Fibroblast of skin of left quadriceps (primary cell): ENCODE measurements around the gene TYW1.
"Not testable (repeated sequence)": the region's sequence is repeated elsewhere in the genome, so short reads cannot be mapped to it uniquely, and the experiment has no call there.

Source experiments
- DNase-seq, 2 experiments: peaks; one replicate each; pipeline ENCODE4 v3.0.0-alpha.2; 2013; ENCODE audit warnings: low read depth in 2 of 2

Gene TYW1

DNA sequence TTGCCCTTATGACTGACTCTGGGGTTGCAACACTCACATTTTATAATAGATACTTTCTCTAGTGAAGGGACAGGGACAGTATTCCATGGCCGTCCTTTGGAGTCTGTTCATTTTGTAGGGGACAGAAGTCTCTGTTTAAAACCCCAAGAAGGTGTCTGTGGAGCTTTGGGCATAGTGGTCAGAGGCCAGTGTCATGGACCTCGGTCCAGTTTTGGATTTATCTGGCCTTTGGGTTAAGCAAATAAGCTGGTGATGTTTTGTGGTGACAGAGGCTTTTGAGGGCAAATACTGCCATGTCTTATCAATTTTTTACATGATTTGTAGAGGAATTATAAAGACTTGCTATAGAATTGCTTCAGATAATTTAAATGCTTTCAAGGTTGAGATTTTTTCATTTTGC is 50.2 kb downstream of the TYW1 start:
- not testable (repeated sequence) for DNase-seq

DNA sequence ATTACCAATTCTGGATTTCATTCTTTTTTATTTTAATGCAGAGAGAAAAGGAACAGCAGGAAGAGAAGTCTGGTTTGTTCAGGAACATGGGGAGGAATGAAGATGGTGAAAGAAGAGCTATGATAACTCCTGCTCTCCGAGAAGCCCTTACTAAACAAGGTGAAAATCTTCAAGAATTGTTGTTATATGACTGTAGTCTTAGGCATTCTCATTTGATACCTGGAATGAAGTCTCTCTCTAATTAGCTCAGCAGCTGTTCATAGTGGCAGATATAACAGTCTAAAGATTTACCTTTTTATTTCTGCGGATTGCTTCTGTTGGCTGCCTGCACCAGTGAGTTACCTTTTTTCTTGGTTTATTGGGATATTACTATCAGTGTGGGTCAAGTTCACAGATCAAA is 53.3 kb downstream of the TYW1 start:
- not testable (repeated sequence) for DNase-seq

DNA sequence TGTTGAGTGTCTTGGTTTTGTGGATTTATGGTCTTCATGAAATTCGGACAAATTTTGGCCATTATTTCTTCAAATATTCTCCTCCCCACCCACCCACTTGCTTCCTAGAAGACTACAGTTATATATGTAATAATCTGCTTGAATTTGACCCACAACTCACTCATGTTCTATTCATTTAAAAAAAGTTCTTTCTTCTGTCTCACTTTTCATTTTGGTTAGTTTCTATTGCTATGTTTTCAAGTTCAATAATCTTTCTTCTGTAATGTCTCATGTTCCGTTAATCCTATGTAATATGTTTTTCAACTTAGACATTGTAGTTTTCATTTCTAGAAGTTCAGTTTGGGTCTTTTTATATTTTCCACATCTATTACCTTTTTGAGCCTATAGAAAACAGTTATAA is 55.5 kb downstream of the TYW1 start:
- DNase-seq: not testable (repeated sequence)

- no peak for DNase-seq
These were observed 60.0 kb downstream of the TYW1 start for GRCh38 chr7:67056683-67057082.

DNA sequence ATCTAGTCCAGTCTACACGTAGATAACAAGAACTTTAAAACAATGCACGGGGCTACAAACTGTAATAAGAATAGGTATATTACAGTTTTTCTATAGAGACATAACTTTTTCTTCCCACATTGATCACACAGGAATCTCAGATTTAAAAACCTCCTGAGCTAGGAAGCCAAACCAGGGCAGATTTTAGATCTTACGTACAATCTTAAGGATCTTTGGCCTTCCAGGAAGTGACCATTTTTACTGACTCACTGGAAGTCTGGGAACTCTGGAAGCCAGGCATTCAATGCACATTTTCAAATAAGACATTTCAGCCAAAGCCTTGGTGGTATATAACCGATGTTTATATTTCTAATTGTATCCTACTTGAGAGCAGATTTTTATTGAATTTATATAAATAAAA is 64.7 kb downstream of the TYW1 start:
- DNase-seq: not testable (repeated sequence)

- DNase-seq: peak in 1 of 2 experiments; percentile 11
These were observed 66.2 kb downstream of the TYW1 start for GRCh38 chr7:67062802-67063201.

DNA sequence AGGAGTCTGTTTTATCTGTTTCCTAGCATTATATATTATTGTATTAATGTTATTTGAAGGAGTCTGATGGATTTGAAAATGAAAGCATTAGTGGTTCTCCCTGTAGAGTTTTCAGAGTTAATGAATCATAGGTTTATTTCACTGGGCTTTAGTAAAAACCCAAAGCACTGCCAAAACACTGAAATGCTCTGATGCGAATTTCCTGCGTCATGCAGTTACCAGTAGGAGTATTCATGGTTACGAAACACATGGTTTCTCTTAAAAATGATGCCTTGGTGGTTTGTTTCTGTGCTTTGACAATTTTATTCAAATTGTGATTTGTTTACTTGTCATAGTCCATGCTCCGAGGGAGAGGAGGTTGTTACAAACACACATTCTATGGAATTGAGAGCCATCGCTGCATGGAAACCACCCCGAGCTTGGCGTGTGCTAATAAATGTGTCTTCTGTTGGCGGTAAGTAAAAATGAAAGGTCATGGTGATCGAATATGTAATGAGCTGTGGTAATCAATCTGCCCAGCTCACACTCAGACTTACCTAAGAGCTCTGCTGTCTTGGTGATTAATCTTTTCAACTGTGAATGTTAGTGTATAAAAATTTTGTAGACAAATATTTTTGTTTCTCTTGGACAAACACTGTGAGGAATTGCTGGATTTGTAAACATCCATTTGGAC is 70.5 kb downstream of the TYW1 start:
- DNase-seq: peak; percentile 43 to 51

DNA sequence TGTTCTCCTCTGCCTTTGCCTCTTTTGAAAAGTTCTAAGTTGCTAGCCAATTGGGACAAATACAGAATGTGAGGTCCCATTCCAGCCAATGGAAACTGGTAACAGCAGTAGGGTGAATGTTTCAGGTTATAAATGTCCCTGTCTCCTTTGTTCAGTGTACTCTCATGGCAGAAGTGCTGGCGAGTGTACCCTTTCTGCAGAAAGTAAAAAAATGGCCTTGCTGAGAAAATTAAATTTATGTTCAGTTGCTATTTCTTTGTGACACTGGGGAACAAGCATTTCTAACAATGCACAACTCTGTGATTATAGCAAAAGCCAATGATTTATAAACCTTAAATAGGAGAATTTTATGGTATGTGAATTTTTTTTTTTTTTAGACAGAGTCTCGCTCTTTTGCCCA is 79.5 kb downstream of the TYW1 start:
- DNase-seq: not testable (repeated sequence)

GRCh38 chr7:67082880-67083279 is 86.2 kb downstream of the TYW1 start:
- not testable (repeated sequence) for DNase-seq

DNA sequence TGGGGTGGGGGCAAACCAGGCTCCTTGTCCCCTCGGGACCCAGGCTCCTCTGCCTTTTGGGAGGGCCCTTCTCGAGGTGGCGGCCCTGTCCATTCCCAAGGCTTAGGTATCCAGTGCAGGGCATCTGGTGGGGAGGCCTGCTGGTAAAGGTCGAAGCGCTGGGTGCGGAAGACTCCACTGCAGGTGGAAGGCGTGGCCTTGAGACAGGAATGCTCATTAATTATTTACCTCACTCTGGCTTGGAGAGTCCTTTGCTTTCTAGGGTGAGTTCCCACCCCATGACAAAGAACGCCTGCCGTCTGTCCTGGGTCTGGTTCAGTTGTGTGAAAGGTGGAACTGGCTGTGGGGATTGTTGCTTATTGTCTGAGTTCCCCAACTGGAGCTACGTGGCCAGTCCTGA is 92.6 kb downstream of the TYW1 start:
- not testable (repeated sequence) for DNase-seq

DNA sequence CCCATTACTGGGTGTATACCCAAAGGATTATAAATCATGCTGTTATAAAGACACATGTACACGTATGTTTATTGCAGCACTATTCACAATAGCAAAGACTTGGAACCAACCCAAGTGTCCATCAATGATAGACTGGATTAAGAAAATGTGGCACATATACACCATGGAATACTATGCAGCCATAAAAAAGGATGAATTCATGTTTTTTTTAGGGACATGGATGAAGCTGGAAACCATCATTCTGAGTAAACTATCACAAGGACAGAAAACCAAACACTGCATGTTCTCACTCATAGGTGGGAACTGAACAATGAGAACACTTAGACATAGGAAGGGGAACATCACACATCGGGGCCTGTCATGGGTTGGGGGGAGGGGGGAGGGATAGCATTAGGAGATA is 94.4 kb downstream of the TYW1 start:
- not testable (repeated sequence) for DNase-seq

- not testable (repeated sequence) for DNase-seq
These were observed 101.4 kb downstream of the TYW1 start for GRCh38 chr7:67098031-67098430.

DNA sequence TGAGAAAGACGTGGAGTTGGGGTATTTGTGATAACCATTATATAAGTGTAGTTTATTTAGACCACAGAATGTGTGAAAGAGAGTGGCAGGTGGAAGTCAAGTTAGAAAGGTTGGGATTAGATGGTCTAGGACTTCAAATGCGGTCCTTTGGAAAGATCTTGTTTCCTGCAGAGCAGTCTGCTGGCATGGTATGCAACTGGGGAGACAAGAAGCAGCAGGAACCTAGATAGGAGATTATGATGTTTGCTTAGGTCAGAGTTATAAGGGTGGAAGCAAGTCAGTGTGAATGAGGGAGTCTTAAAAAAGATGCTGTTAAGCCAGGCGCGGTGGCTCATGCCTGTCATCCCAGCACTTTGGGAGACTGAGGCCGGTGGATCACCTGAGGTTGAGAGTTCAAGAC is 102.8 kb downstream of the TYW1 start:
- not testable (repeated sequence) for DNase-seq

DNA sequence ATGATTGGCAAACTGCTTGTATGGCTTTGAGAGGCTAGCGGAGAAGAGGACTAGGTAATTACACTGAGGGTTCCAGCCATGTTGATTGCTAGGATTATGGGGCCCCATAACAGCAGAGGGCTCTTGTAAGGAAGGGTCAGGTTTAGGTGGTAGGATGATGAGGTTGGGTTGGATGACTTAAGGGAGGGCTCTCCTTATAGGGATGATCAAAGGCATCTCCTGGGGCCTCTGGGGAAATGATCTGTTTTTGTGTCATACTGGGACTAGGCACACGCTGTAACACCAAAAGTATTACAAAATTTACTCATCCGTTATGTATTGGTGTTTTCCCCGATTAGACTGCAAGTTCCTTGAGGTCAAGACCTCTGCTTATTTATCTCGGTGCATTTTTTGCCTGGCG is 103.4 kb downstream of the TYW1 start:
- DNase-seq: not testable (repeated sequence)

DNA sequence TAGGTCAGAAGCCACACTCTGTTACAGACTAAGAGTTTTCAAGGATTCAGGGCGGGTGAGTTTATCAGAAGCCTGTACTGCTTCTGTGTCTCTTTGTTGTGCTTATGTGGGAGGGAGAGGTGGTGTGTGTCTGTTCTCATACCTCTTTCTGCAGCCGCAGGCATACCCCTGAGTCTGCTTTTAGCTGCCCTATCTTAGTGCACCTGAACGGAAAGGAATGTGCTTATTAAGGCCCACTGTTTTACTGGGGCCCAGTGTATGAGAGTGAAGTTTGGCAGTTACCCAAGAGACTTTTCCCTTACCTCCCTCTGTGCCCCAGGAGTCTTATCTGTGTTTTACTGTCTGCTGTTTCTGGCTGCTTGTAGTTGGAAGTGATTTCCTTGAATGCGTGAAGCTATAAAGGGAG is 104.3 kb downstream of the TYW1 start:
- no peak for DNase-seq

GRCh38 chr7:67104937-67105336 is 108.3 kb downstream of the TYW1 start:
- DNase-seq: not testable (repeated sequence)

GRCh38 chr7:67105377-67105776 is 108.7 kb downstream of the TYW1 start:
- no peak for DNase-seq

DNA sequence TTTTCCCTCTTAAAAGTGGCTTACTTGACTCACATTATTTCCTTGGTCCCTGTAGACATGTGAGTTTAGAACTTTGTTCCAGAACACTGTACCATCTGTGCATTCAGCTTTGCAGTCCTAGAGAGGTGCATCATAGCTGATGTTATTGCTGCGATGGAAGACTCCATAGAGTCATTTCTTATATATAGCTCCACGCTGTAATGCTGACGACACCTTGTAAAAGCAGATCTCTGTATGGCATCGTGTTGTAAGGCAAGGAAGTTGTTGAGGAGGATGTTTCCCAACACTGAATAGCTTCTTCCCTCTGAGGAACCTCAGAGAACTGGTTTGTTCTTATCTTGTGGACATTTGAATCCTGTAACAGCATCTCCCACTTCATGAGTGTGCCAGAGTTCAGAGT is 109.6 kb downstream of the TYW1 start:
- not testable (repeated sequence) for DNase-seq

DNA sequence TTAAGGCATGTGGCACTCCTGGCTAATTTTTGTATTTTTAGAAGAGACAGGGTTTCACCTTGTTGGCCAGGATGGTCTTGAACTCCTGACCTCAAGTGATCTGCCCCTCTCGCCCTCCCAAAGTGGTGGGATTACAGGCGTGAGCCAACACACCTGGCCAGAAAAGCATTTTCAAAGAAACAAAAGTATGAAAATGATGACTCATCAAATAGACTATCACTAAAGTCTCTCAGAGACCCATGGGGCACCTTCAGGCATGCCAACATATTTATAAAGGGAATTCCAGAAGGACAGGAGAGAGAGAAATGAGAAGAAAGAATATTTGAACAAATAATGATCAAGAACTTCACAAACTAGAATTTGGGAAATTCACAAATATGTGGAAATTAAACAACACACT is 114.7 kb downstream of the TYW1 start:
- DNase-seq: not testable (repeated sequence)

- not testable (repeated sequence) for DNase-seq
These were observed 118.0 kb downstream of the TYW1 start for GRCh38 chr7:67114483-67115246.

GRCh38 chr7:67120491-67120890 is 123.9 kb downstream of the TYW1 start:
- not testable (repeated sequence) for DNase-seq

DNA sequence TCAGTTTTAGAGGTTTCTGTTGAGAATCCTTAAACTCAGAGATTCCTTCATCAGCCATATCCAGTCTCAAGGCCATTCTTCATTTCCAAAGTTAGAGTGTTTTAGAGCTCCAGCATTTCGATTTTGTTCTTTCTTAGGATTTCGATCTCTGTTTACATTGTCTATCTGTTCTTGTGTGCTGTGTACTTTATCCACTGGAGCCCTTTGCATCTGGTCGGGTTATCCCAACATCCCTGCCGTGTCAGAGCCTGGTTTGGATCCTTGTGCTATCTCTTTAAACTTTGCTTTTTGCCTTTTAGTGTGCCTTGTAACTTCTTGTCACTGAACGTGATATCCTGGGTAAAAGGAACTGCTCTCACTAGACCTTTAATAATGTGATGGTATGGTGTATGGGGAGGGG is 131.6 kb downstream of the TYW1 start:
- DNase-seq: not testable (repeated sequence)

- DNase-seq: not testable (repeated sequence)
These were observed 134.1 kb downstream of the TYW1 start for GRCh38 chr7:67130766-67131165.
